Measurements from ENCODE around the gene SDHA. TPM values are rescaled to one million over a fixed set of nuclear protein-coding genes. Genes with fewer than 3 reads are reported as not detected.
A peak's percentile ranks its signal among the peaks of the same experiment; 100 is the strongest.
"Not testable (repeated sequence)": the region's sequence is repeated elsewhere in the genome, so short reads cannot be mapped to it uniquely, and the experiment has no call there.

Gene SDHA
- total RNA-seq, 2 donors from 2014 or later = 59.6 to 70.5 TPM

DNA sequence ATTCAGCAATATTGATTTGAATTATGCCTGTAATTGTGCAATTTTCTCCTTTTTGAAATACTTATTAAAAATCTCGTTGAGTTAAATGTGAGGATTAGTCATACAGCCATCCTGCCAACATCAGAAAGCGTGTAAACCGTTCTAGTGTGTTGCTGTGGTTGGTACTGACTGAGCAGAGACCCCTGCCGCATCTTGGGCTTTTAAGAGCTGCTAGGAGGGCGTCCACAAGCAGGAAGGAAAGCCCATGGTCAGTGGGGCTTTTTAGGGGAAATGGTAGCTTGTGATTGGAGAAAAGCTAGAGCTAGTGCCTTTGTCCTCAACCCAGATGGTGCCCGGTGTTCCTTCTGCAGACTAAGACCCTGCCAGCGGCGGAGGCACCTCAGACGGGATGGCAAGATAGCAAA is 1.3 kb downstream of the SDHA start:
- Histone ChIP-seq H3K4me1 (ENCODE audit: control insufficient read depth in 1 of 2, low read depth in 2 of 2) (peaks cover 9 to 42% of the 10 kb centered on the region in 2 donors), H3K36me3 (peaks cover 5% of the 10 kb centered on the region), H3K27ac (peak overlapping the region in 1 of 2 donors; percentile 86), H3K4me3 (peak overlapping the region; percentile 99), H3K27me3 (replicated peaks; ENCODE audit: insufficient read depth) (no peaks in the 10 kb centered on the region), H3K9me3 (no peaks in the 10 kb centered on the region)
- TF ChIP-seq, protein P1, sequence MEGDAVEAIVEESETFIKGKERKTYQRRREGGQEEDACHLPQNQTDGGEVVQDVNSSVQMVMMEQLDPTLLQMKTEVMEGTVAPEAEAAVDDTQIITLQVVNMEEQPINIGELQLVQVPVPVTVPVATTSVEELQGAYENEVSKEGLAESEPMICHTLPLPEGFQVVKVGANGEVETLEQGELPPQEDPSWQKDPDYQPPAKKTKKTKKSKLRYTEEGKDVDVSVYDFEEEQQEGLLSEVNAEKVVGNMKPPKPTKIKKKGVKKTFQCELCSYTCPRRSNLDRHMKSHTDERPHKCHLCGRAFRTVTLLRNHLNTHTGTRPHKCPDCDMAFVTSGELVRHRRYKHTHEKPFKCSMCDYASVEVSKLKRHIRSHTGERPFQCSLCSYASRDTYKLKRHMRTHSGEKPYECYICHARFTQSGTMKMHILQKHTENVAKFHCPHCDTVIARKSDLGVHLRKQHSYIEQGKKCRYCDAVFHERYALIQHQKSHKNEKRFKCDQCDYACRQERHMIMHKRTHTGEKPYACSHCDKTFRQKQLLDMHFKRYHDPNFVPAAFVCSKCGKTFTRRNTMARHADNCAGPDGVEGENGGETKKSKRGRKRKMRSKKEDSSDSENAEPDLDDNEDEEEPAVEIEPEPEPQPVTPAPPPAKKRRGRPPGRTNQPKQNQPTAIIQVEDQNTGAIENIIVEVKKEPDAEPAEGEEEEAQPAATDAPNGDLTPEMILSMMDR (IDR thresholded peaks at IDR 0.05) = no peak
- ATAC-seq (ENCODE audit: insufficient number of reproducible peaks, low FRiP score, low read depth) (no peak), DNase-seq (ENCODE audit: low spot score) (no peak)

DNA sequence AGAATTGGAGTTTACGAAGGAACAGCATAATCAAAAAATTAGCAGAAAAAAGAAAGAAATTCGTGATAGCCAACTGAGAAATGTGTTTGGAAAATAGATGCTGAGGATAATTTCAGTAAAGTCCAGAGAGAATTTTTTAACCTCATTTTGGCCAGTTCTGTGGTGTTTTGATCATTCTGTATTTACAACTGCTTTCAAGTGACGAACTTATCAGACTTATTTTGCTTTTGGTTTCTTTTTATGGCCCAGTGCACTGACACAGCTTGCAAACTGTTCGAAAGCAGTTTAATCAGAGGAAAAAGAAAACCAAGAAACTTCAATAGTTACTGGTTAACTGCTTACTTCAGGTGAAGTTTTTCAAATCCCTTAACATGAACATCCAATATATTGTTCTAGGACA is 1.9 kb downstream of the SDHA start:
- H3K9me3 ChIP-seq = no peaks in the 10 kb centered on the region
- no peaks in the 10 kb centered on the region for H3K27me3 ChIP-seq (replicated peaks; ENCODE audit: insufficient read depth)
- DNase-seq (ENCODE audit: low spot score) (no peak), ATAC-seq (ENCODE audit: insufficient number of reproducible peaks, low FRiP score, low read depth) (no peak)
- H3K4me1 ChIP-seq (ENCODE audit: control insufficient read depth in 1 of 2, low read depth in 2 of 2) = peaks cover 9 to 42% of the 10 kb centered on the region in 2 donors
- TF ChIP-seq, protein P1 (IDR thresholded peaks at IDR 0.05) = no peak
- no peak overlapping the region for H3K27ac ChIP-seq
- peaks cover 10% of the 10 kb centered on the region for H3K36me3 ChIP-seq
- peak overlapping the region; percentile 99 for H3K4me3 ChIP-seq

- not testable (repeated sequence) for H3K9me3 ChIP-seq; ATAC-seq (ENCODE audit: insufficient number of reproducible peaks, low FRiP score, low read depth); H3K4me3 ChIP-seq; H3K27me3 ChIP-seq (replicated peaks; ENCODE audit: insufficient read depth); H3K27ac ChIP-seq; DNase-seq (ENCODE audit: low spot score)
- H3K36me3 ChIP-seq = peaks cover 38% of the 10 kb centered on the region
- H3K4me1 ChIP-seq (ENCODE audit: control insufficient read depth in 1 of 2, low read depth in 2 of 2) = peaks cover 9 to 36% of the 10 kb centered on the region in 2 donors
These were observed 5.0 kb downstream of the SDHA start for GRCh38 chr5:222951-223715.

DNA sequence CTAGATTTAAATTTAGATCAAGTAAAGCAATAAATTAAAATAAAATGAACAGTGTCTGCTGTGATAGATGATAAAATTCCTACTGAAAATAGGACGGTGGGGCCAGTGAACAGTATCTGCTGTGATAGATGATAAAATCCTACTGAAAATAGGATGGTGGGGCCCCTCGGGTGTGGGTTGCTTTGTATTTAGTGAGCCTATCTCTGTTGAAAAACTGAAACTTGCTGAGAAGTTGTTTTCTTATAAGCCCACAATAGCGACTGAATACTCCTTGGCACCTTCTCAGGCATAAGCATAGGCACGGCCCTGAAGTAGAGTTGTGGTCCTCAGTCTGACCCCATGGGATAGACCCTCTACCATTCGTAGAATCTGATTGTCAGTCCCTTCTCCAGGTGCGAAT is 5.7 kb downstream of the SDHA start:
- Histone ChIP-seq H3K36me3 (peaks cover 42% of the 10 kb centered on the region), H3K27me3 (replicated peaks; ENCODE audit: insufficient read depth) (no peaks in the 10 kb centered on the region), H3K9me3 (no peaks in the 10 kb centered on the region), H3K4me3 (no peak overlapping the region), H3K27ac (no peak overlapping the region), H3K4me1 (ENCODE audit: control insufficient read depth in 1 of 2, low read depth in 2 of 2) (peaks cover 9 to 36% of the 10 kb centered on the region in 2 donors)
- no peak for ATAC-seq (ENCODE audit: insufficient number of reproducible peaks, low FRiP score, low read depth)
- DNase-seq (ENCODE audit: low spot score) = no peak
- TF ChIP-seq, protein P1 (IDR thresholded peaks at IDR 0.05) = no peak

GRCh38 chr5:225334-225733 is 7.2 kb downstream of the SDHA start:
- no peak overlapping the region for H3K27ac ChIP-seq
- TF ChIP-seq, protein P1 (IDR thresholded peaks at IDR 0.05) = no peak
- ATAC-seq (ENCODE audit: insufficient number of reproducible peaks, low FRiP score, low read depth) (no peak), DNase-seq (ENCODE audit: low spot score) (no peak)
- H3K36me3 ChIP-seq = peaks cover 53% of the 10 kb centered on the region
- no peaks in the 10 kb centered on the region for H3K9me3 ChIP-seq
- no peak overlapping the region for H3K4me3 ChIP-seq
- H3K4me1 ChIP-seq (ENCODE audit: control insufficient read depth in 1 of 2, low read depth in 2 of 2) = peaks cover 9 to 25% of the 10 kb centered on the region in 2 donors
- H3K27me3 ChIP-seq (replicated peaks; ENCODE audit: insufficient read depth) = no peaks in the 10 kb centered on the region

DNA sequence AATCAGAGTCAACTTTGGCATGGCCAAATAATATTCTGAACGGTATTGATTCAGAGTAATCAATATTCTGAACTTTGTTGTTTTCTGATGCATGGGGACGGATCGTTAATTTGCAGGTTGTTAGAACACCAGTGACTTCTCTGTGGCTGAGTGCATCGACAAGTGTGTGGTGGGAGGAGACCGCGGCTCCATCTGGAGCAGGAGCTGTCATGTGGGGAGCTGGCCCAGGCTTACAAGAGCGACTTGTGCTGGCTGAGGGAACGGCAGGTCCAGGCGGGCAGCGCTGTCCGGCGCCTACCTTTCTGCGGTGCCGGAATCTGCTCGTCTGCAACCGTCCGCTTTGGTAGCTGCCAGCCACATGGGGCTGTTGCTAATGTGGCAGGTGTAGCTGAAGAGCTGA is 9.3 kb downstream of the SDHA start:
- not testable (repeated sequence) for H3K9me3 ChIP-seq; H3K27ac ChIP-seq; DNase-seq (ENCODE audit: low spot score); H3K27me3 ChIP-seq (replicated peaks; ENCODE audit: insufficient read depth); ATAC-seq (ENCODE audit: insufficient number of reproducible peaks, low FRiP score, low read depth); H3K4me3 ChIP-seq
- peaks cover 56% of the 10 kb centered on the region for H3K36me3 ChIP-seq
- H3K4me1 ChIP-seq (ENCODE audit: control insufficient read depth in 1 of 2, low read depth in 2 of 2) = peaks cover 9 to 11% of the 10 kb centered on the region in 2 donors

Data from thoracic aorta (tissue), 2 donors.